ENCODE results near the gene INIP. TPM values are rescaled to one million over a fixed set of nuclear protein-coding genes. Genes with fewer than 3 reads are reported as not detected.

INIP gene
- total RNA-seq, 1 experiment from 2014 or later, result 24.5 TPM

GRCh38 chr9:112670991-112671625, 46.8 kb downstream of the INIP start:
- H3K23me2 ChIP-seq (ENCODE audit: insufficient read length, low read depth, low read length, poor library complexity, severe bottlenecking), result peaks cover 3% of the 10 kb centered on the region
- H2BK5ac ChIP-seq (ENCODE audit: insufficient read length, low read length), result no peak overlapping the region
- no peaks in the 10 kb centered on the region for H3K4me1 ChIP-seq (ENCODE audit: insufficient read depth, low read length)
- DNase-seq, result no peak
- H3K23ac ChIP-seq (ENCODE audit: insufficient read length, low read depth, low read length), result no peak overlapping the region
- H3K9me3 ChIP-seq (ENCODE audit: control insufficient read depth, low read depth, low read length), result no peaks in the 10 kb centered on the region
- H3K4ac ChIP-seq (ENCODE audit: low read depth, low read length), result no peak overlapping the region
- Mint-ChIP-seq H3K27me3 (ENCODE audit: low read depth) (no peaks in the 10 kb centered on the region; the same call in 1 of the 2 replicates), H3K9me3 (peaks cover 0 to 3% of the 10 kb centered on the region in 2 experiments; a peak in 2 of 5 replicates), H3K36me3 (ENCODE audit: insufficient read depth in 1 of 3, low read depth in 3 of 3) (peaks cover 0 to 17% (median 0%) of the 10 kb centered on the region in 3 experiments; a peak in 2 of 7 replicates), H3K27ac (no peak overlapping the region), H3K4me3 (no peak overlapping the region), H3K4me1 (peaks cover 5 to 6% of the 10 kb centered on the region in 2 experiments; a peak in 1 of 4 replicates)
- no peak overlapping the region for H2BK15ac ChIP-seq (ENCODE audit: low read depth, low read length)
- H3K56ac ChIP-seq (ENCODE audit: insufficient read length, low read depth, low read length), result no peak overlapping the region
- no peak overlapping the region for H3K9ac ChIP-seq (ENCODE audit: extremely low read depth, insufficient read length, low read length)
- H3K27ac ChIP-seq (ENCODE audit: insufficient read length, low read depth, low read length), result no peak overlapping the region
- no peak overlapping the region for H2BK20ac ChIP-seq (ENCODE audit: low read depth, low read length, poor library complexity, severe bottlenecking)
- no peaks in the 10 kb centered on the region for H4K20me1 ChIP-seq (ENCODE audit: control insufficient read depth, insufficient read depth, insufficient read length)
- no peak overlapping the region for H3T11ph ChIP-seq (ENCODE audit: low read length)
- H3K79me2 ChIP-seq (ENCODE audit: insufficient read depth, low read length), result no peaks in the 10 kb centered on the region
- TF ChIP-seq, protein P1, sequence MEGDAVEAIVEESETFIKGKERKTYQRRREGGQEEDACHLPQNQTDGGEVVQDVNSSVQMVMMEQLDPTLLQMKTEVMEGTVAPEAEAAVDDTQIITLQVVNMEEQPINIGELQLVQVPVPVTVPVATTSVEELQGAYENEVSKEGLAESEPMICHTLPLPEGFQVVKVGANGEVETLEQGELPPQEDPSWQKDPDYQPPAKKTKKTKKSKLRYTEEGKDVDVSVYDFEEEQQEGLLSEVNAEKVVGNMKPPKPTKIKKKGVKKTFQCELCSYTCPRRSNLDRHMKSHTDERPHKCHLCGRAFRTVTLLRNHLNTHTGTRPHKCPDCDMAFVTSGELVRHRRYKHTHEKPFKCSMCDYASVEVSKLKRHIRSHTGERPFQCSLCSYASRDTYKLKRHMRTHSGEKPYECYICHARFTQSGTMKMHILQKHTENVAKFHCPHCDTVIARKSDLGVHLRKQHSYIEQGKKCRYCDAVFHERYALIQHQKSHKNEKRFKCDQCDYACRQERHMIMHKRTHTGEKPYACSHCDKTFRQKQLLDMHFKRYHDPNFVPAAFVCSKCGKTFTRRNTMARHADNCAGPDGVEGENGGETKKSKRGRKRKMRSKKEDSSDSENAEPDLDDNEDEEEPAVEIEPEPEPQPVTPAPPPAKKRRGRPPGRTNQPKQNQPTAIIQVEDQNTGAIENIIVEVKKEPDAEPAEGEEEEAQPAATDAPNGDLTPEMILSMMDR (conservative IDR thresholded peaks at IDR 0.05), result no peak
- H3K27me3 ChIP-seq (ENCODE audit: insufficient read depth, low read length), result no peaks in the 10 kb centered on the region
- no peak overlapping the region for H4K5ac ChIP-seq (ENCODE audit: insufficient read length, low read depth, low read length)
- no peak overlapping the region for H3K18ac ChIP-seq (ENCODE audit: insufficient read length, low read depth, low read length)
- no peak overlapping the region for H2BK120ac ChIP-seq (ENCODE audit: low read depth, low read length, poor library complexity, severe bottlenecking)
- no peak overlapping the region for H4K91ac ChIP-seq (ENCODE audit: insufficient read length, low read depth, low read length)
- no peak overlapping the region for H3K4me2 ChIP-seq (ENCODE audit: insufficient read depth, insufficient read length, low read length)
- H2AK5ac ChIP-seq (ENCODE audit: insufficient read length, low read length), result no peak overlapping the region
- H2AFZ ChIP-seq (ENCODE audit: low read length), result no peak overlapping the region
- H3K14ac ChIP-seq (ENCODE audit: insufficient read depth, low read length), result no peak overlapping the region
- H4K8ac ChIP-seq (replicated peaks; ENCODE audit: insufficient read length, low read depth, low read length), result no peak overlapping the region
- H2BK12ac ChIP-seq (ENCODE audit: insufficient read length, low read depth, low read length), result no peak overlapping the region
- no CpG with 5 or more reads among the region's 7 CpGs for WGBS (ENCODE audit: extremely low coverage, insufficient read length, low lambda C conversion rate)
- H3K79me1 ChIP-seq (ENCODE audit: insufficient read depth, low read depth, low read length, poor library complexity, severe bottlenecking), result no peaks in the 10 kb centered on the region

All from H9 (cell line).